ENCODE data around the gene CDX1.
A peak's percentile ranks its signal among the peaks of the same experiment; 100 is the strongest.

CDX1 gene

DNA sequence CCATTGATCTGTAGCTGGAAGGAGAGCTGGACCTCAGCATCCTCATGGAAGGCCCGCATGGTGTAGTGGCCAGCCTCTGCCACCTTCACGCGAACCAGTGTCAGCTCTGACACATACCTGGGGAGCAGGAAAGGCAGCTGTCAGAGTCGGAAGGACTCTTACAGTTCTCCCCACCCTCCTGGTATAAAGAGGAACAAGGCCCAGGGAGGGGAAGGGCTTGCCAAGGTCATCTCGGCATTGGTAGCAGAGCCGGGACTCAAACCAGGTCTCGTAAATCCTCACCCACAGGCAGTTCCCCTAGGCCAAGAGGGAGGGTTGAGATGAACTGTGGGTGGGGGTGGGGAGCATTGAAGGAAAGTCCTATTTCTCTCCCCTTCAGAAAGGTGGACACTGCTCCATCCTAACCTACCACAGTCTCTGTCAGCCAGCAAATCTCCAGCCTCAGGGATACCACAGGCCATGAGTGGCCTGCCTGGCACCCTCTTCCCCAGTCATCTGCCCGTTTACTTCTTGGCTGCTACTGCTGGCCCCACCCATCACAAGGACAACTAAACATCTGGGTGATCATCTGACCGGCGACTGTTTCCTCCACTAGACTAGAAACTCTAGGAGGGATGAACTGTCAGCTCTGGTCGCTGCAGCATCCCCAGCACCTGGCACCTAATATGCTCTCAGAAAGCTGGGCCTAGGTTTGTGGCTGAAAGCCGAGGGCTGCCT lies 34.4 kb upstream of the CDX1 start:
- DNase-seq, result peak in 1 of 2 experiments; percentile 3

DNA sequence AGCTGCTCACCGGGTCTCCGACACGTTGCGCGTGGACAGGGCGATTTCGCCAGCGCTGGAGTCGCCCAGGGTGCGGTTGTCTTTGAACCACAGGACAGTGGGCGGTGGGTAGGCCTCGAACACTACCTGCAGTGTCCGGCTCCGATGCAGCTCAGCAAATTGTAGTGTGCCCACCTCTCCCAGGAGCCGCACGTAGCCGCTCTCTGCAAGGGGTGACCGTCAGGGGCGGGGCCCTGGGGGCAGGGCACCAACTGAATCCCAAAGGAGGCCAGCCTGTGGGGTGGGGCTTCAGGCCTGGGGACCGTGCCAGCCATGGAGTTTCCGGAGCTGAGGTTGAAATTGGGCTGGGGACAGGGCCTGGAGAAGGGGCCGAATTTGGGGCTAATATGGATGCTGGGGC lies 33.8 kb upstream of the CDX1 start:
- no peak for DNase-seq

GRCh38 chr5:150133581-150134197 lies 32.9 kb upstream of the CDX1 start:
- no peak for DNase-seq

- no peak for DNase-seq
Observed at GRCh38 chr5:150134198-150134588, 32.4 kb upstream of the CDX1 start.

DNA sequence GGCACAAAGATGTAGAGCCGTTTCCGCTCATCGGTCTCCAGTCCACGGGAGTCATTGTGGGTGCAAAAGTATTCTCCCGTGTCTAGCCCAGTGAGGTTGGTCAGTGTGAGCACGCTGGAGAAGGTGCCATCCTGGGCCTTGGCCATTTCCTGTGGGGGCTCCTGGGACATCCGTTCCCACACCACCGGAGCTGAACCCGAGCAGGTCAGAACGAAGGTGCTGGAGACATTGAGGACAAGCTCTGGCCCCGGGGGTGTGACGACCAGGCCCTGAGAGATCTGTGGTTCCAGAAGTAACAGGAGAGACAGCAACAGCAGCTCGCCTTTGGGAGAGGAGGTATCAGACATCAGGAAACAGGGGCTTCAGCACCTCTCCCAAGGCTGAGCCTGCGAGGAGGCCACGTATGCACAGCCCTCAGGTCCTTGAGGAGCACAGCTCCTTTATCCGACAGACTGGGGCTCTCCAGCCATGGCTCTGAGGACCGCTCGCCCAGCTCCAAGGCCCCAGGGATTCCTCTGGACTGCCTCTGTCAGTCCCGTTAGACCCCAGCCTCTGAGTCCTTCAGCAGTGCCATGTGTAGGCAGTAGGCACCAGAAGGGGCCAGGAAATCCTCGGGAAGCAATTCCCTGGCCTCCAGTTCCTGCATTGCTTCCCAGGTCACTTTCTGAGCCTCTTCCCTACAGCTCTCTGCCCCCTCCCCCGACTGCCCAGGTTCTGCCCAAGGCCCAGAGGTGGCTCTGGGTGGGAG lies 30.8 kb upstream of the CDX1 start:
- DNase-seq, result no peak

- DNase-seq, result no peak
Observed at GRCh38 chr5:150136305-150137167, 30.0 kb upstream of the CDX1 start.

DNA sequence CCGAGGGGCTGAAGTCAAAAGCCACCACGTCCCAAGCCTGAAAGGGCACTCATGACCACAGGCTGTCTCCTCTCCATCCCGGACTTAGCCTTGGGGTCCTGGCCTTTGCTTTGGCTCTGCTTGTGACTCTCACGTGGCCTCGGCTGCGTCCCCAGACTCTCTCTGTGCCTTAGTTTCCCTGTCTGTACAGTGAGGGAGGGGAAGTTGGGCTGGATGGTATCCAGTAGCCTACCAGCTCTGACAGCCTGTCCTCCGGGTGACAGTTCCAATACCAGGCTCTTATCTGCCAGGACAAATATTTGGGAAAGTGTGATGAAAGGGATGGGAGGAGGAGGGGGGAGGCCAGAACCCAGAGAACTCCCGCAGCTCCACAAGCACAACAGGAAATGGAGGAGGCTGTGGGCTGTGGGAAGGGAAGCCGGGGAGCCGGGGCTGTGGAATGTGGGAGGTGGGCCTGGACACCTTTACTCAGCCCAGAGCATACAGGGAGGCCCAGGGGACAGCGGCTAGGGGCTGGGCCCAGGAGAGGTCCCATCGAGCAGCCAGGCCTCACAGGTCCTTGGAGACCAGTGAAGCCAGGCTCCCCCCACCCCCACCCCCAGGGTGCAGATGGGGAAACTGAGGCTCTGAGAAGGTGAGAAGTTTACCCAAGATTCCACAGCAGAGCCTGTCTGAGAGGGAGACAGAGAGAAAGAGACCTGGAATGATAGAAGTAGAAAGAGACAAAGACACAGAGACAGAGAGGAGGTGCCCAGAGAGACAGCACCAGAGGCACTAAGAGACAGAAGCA lies 29.2 kb upstream of the CDX1 start:
- no peak for DNase-seq

GRCh38 chr5:150137997-150138396 lies 28.6 kb upstream of the CDX1 start:
- DNase-seq, result no peak

DNA sequence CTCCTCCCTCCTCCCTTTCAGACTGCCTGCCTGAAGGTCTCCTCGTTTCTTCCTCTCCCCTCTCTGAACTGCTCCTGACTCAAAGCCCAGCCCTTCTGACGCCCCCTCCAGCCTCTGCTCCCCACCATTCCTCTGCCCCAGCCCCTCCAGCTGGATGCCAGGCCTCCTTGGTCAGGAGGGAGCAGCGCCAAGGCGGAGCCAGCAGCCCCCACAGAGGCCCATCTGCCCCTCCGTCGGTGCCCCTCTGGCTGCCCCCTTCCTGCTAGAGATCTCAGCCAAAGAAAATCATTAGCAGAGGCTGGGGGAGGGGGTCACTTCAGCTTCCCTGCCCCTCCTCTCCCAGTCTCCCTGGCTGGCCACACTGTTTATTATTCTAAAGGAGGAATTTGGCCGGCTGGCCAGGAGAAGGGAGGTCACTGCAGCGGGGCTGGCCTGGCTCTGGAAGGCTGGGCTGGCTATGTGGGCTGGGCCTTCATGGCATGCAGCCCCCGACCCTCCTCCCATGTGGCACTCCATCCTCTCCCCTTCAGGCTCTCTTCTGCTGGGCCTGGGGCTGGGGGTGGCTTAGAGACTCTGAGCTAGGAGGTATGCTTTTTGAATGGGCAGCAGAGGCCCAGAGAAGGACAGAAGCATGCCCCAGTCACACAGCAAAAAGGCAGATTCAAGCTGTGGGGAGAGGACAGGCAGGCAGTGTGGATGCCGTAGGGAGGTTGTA lies 27.9 kb upstream of the CDX1 start:
- no peak for DNase-seq

DNA sequence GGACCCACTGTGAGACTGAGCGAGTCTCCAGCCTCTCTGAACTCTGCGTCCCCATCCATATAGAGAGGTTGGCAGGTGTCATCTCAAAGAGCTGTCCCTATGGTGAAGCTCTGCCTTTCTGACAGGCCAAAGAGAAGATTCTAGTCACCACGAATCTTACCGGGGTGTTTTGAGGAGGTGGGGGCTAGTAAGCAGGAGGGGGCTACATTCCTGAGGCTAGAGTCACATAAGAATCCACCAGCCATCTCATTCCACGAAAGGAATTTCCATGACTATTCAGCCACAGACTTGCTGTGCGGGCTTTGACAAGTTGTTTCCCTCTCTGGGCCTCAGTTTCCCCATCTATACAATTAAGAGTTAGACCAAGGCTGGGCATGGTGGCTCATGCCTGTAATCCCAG lies 27.2 kb upstream of the CDX1 start:
- DNase-seq, result no peak

DNA sequence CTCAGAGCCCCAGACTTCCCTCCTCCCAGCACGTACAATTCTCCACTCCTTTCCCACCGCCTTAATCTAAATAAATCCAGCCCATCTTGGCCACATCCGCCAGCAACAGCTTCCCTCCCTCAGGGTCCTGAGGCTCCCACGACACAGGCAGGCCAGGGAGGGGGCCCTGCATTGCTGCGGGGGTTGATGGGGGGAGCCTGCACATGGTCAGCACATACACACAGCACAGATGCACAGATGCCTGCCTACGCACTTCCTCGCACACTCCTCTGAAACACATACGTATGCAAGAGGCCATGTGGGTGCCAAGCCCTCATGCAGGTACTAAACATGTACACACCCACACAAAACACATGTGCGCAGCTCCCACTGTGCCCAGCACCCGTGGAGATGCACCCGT lies 25.7 kb upstream of the CDX1 start:
- DNase-seq, result no peak

- DNase-seq, result no peak
Observed at GRCh38 chr5:150141544-150142184, 24.9 kb upstream of the CDX1 start.

DNA sequence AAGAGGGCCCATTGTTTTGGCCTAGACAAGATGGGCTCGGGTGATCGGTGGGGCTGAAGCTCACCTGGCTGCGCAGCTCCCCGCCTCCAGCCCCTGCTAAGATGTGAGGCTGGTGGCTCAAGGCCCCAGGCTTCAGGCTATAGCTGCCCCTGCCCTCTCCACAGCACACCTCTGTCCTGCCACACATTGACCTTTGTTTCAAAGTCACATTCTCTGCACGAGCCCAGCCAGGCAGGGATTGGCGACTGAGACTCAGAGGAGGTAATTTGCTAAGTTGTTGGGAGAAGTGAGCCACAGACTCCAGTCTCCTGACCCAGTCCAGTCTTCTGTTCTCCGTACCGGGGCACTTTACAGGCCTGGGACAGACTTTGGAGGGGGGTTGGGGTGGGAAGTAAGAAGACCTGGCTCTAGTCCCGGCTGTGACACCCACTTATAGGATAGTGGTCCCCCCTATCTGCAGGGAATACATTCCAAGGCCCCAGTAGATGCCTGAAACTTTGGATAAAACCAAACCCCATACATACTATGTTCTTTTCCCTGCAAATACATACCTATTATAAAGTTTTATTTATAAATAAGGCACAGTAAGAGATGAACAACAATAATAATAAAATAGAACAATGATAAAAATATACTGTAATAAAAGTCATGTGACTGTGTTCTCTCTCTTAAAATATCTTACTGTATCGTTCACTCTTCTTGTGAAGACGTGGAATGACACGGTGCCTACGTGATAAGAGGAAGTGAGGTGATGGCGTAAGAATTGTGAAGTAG lies 24.2 kb upstream of the CDX1 start:
- DNase-seq, result peak; percentile 11 to 26

GRCh38 chr5:150142959-150143349 lies 23.6 kb upstream of the CDX1 start:
- DNase-seq, result no peak

- DNase-seq, result no peak
Observed at GRCh38 chr5:150143350-150144245, 23.0 kb upstream of the CDX1 start.

- DNase-seq, result no peak
Observed at GRCh38 chr5:150144246-150144801, 22.3 kb upstream of the CDX1 start.

GRCh38 chr5:150144879-150145278 lies 21.7 kb upstream of the CDX1 start:
- DNase-seq, result no peak

GRCh38 chr5:150146235-150146634 lies 20.3 kb upstream of the CDX1 start:
- no peak for DNase-seq
